Measurements from ENCODE around the gene TYW3. TPM values are rescaled to one million over a fixed set of nuclear protein-coding genes. Genes with fewer than 3 reads are reported as not detected.

Gene TYW3
- polyA plus RNA-seq, 1 experiment = 34.4 TPM

DNA sequence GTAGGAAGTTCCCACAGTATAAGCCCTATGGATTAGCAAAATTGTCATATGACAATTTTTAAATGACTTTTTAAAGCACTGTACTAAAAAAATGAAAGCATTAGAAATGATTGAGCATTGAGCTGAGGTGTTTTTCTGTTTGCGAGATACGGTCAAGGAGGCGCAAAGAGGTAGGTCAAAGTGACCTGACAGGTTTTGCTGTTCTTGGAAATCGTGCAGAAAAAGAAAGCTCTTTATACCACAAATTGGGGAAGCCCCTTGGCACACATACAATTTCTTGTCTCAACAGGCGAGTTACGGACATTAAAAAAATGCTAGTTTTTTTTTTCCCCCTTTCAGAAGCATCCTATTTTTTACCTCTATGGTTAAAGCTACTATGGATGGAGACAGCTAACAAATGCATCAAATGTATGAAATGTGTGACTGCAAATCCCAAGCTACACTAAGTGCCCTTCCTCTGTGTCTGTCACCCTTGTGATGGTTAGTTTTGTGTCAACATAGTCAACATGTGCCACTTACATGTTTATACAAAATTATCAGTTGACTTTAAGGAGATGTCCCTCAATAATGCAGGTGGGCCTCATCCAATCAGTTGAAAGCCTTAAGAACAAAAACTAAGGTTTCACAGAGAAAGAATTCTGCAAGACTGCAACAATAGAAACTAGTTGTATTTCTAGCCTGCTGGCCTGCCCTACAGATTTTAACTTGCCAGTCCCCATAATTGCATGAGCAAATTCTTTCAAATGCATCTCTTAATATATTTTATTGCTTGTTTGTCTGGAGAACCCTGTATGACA lies 29.4 kb upstream of the TYW3 start:
- DNase-seq (ENCODE audit: low read depth, low spot score) = no peak
- Histone ChIP-seq H3K27me3 (ENCODE audit: control insufficient read depth, insufficient read depth, low read length) (no peaks in the 10 kb centered on the region), H3K4me3 (ENCODE audit: low read depth, low read length) (no peak overlapping the region), H3K9me3 (ENCODE audit: control insufficient read depth, insufficient read depth, low read length) (no peaks in the 10 kb centered on the region), H3K27ac (ENCODE audit: low read depth, low read length) (no peak overlapping the region)
- TF ChIP-seq, protein P1, sequence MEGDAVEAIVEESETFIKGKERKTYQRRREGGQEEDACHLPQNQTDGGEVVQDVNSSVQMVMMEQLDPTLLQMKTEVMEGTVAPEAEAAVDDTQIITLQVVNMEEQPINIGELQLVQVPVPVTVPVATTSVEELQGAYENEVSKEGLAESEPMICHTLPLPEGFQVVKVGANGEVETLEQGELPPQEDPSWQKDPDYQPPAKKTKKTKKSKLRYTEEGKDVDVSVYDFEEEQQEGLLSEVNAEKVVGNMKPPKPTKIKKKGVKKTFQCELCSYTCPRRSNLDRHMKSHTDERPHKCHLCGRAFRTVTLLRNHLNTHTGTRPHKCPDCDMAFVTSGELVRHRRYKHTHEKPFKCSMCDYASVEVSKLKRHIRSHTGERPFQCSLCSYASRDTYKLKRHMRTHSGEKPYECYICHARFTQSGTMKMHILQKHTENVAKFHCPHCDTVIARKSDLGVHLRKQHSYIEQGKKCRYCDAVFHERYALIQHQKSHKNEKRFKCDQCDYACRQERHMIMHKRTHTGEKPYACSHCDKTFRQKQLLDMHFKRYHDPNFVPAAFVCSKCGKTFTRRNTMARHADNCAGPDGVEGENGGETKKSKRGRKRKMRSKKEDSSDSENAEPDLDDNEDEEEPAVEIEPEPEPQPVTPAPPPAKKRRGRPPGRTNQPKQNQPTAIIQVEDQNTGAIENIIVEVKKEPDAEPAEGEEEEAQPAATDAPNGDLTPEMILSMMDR (IDR thresholded peaks at IDR 0.05; ENCODE audit: low read depth, low read length) = no peak
- CTCF ChIA-PET = interaction anchor here (0.7 to 4.4 kb wide), 3 partner anchors 11 to 30 kb away, joined by 3 to 27 read pairs (median 5); no protein-coding TSS in a partner anchor
- POLR2A ChIA-PET = no interaction called here

DNA sequence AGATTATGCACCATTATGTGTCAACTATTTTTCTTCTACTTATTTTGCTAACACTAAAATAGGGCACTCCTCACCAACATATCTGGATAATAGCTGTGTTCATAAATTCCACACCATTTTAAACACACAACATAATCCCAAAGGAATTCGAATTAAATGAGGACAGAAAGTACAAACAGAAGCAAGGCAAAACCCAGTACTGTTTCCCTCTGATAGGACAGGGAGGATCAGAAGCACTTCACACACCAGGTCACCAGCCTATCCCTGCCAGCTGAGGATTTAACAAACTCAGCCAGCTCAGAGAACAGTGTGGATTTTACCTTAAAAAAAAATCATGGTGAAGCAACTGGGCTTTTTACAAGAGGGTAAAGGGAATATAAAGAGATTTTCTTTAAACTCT lies 20.1 kb upstream of the TYW3 start:
- no peak for DNase-seq (ENCODE audit: low read depth, low spot score)
- ChIA-PET CTCF (interaction anchor here (0.9 to 5.8 kb wide), 3 partner anchors 11 to 22 kb away, joined by 4 to 45 read pairs (median 38); partner anchors contain the start of genes CRYZ and TYW3), POLR2A (no interaction called here)
- H3K4me3 ChIP-seq (ENCODE audit: low read depth, low read length) = no peak overlapping the region
- no peak overlapping the region for H3K27ac ChIP-seq (ENCODE audit: low read depth, low read length)
- no peaks in the 10 kb centered on the region for H3K9me3 ChIP-seq (ENCODE audit: control insufficient read depth, insufficient read depth, low read length)
- TF ChIP-seq, protein P1 (IDR thresholded peaks at IDR 0.05; ENCODE audit: low read depth, low read length) = no peak
- no peaks in the 10 kb centered on the region for H3K27me3 ChIP-seq (ENCODE audit: control insufficient read depth, insufficient read depth, low read length)

DNA sequence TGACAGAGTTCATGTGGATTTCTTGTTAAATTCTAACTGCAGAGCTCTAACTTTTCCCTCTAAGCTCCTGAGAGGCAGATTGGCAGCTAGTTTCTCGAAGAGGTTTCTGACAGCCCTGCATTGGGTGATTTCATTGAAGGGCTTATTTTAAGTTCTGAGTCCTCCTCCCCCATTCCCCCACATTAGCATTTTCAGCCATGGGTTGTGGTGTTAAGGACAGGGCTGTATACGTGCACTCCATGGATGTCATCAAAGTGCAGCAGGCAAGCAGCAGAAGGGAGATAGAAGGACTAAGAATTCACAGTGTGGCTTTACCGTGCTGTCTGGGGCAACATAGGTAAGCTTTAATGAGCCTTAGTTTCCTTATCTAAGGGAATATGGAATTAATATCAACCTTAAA lies 19.1 kb upstream of the TYW3 start:
- POLR2A ChIA-PET = no interaction called here

DNA sequence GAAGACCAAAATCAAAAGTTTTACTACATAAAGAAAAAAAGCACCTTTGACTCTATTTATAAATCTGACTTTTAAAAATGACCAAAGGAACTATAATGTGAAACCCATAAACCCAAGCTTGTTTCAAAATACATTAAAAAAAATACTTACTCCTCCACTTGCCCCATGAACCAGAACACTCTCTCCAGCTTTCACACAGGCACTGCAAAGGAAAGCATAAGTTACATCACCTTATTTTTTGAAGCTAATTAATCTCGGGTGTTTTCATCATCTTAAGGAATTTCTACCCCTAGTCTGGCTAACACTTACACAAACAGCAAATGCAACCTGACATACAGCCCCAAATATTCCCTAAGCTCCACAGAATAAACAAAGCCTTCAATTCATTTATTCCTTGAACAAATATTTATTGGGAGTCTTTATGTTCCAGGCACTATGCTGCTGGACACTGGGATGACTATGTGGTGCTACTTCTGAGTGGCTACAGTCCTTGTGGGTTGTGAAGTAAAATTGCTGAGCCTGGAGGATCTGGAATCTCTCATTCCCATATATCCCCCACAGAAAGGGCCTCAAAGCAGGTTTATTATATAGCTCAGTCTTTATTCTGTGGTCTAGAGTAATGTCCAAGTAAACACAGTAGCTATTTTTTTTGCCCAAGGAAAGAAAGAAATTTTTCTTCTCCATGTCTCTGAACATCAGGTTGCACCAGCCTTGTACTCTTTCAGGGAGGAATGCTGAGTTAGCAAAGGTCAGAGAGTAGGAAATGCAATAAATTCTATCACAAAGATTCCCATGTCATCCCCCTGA lies 18.3 kb upstream of the TYW3 start:
- H3K4me3 ChIP-seq (ENCODE audit: low read depth, low read length) = no peak overlapping the region
- TF ChIP-seq, protein P1 (IDR thresholded peaks at IDR 0.05; ENCODE audit: low read depth, low read length) = no peak
- POLR2A ChIA-PET = interaction anchor here (0.8 kb wide), 1 partner anchor 19 kb away, joined by 3 read pairs; the partner anchor contains the start of gene TYW3
- CTCF ChIA-PET = interaction anchor here (0.6 to 5.8 kb wide), 7 partner anchors 9 to 1026 kb away, joined by 3 to 45 read pairs (median 4); partner anchors contain the start of genes CRYZ and TYW3
- no peaks in the 10 kb centered on the region for H3K9me3 ChIP-seq (ENCODE audit: control insufficient read depth, insufficient read depth, low read length)
- peak; percentile 8 for DNase-seq (ENCODE audit: low read depth, low spot score)
- H3K27ac ChIP-seq (ENCODE audit: low read depth, low read length) = peak overlapping the region; percentile 43
- no peaks in the 10 kb centered on the region for H3K27me3 ChIP-seq (ENCODE audit: control insufficient read depth, insufficient read depth, low read length)

More for the DNA sequence above, 19.1 kb upstream of the TYW3 start:
- CTCF ChIA-PET = interaction anchor here (0.6 to 5.8 kb wide), 3 partner anchors 20 to 1025 kb away, joined by 4 to 45 read pairs (median 38); partner anchors contain the start of genes CRYZ and TYW3
- DNase-seq (ENCODE audit: low read depth, low spot score) = no peak
- H3K4me3 ChIP-seq (ENCODE audit: low read depth, low read length) = no peak overlapping the region
- no peaks in the 10 kb centered on the region for H3K9me3 ChIP-seq (ENCODE audit: control insufficient read depth, insufficient read depth, low read length)
- H3K27ac ChIP-seq (ENCODE audit: low read depth, low read length) = no peak overlapping the region
- TF ChIP-seq, protein P1 (IDR thresholded peaks at IDR 0.05; ENCODE audit: low read depth, low read length) = no peak
- H3K27me3 ChIP-seq (ENCODE audit: control insufficient read depth, insufficient read depth, low read length) = no peaks in the 10 kb centered on the region
